ENCODE data around the gene SYNGR2.

Gene SYNGR2

GRCh38 chr17:78173097-78173715, 4.8 kb downstream of the SYNGR2 start:
- DNase-seq: no peak

GRCh38 chr17:78174346-78174869, 6.0 kb downstream of the SYNGR2 start:
- no peak for DNase-seq

GRCh38 chr17:78174870-78175642, 6.7 kb downstream of the SYNGR2 start:
- no peak for DNase-seq

- DNase-seq: no peak
Observed at GRCh38 chr17:78175643-78175981, 7.2 kb downstream of the SYNGR2 start.

GRCh38 chr17:78176548-78177025, 8.2 kb downstream of the SYNGR2 start:
- DNase-seq: peak; percentile 42

- DNase-seq: no peak
Observed at GRCh38 chr17:78179372-78179771, 11.0 kb downstream of the SYNGR2 start.

GRCh38 chr17:78180083-78180482, 11.7 kb downstream of the SYNGR2 start:
- no peak for DNase-seq

GRCh38 chr17:78180508-78180907, 12.1 kb downstream of the SYNGR2 start:
- no peak for DNase-seq

GRCh38 chr17:78182504-78182903, 14.1 kb downstream of the SYNGR2 start:
- no peak for DNase-seq

- no peak for DNase-seq
Observed at GRCh38 chr17:78183916-78184315, 15.5 kb downstream of the SYNGR2 start.

- no peak for DNase-seq
Observed at GRCh38 chr17:78184351-78184750, 16.0 kb downstream of the SYNGR2 start.

GRCh38 chr17:78184868-78185267, 16.5 kb downstream of the SYNGR2 start:
- no peak for DNase-seq

- DNase-seq: no peak
Observed at GRCh38 chr17:78185981-78186691, 17.8 kb downstream of the SYNGR2 start.

- DNase-seq: peak; percentile 62
Observed at GRCh38 chr17:78186692-78187595, 18.6 kb downstream of the SYNGR2 start, which contains the start of the genes AFMID and TK1. Gene AFMID, plus strand, starts transcription at chr17:78187362. Its CDS starts 9 bp downstream, at chr17:78187371. Gene TK1, minus strand, starts transcription at chr17:78187052. Its CDS starts 58 bp downstream, at chr17:78186994.

- DNase-seq: no peak
Observed at GRCh38 chr17:78196716-78197115, 28.3 kb downstream of the SYNGR2 start.

- no peak for DNase-seq
Observed at GRCh38 chr17:78197147-78197832, 28.9 kb downstream of the SYNGR2 start.

GRCh38 chr17:78200451-78200850, 32.1 kb downstream of the SYNGR2 start:
- no peak for DNase-seq

GRCh38 chr17:78202666-78203065, 34.3 kb downstream of the SYNGR2 start:
- DNase-seq: no peak

GRCh38 chr17:78204387-78205123, 36.2 kb downstream of the SYNGR2 start:
- DNase-seq: no peak

- DNase-seq: no peak
Observed at GRCh38 chr17:78205124-78205775, 36.9 kb downstream of the SYNGR2 start.
